Activated CD4-positive, alpha-beta T cell treated with anti-CD3 and anti-CD28 coated beads for 36 hours (primary cell): ENCODE results near the gene CCNY. TPM values are rescaled to one million over a fixed set of nuclear protein-coding genes. Genes with fewer than 3 reads are reported as not detected.

Experiments used
- ATAC-seq: fragments of 200-7000 bp; cut with Tn5 transposase; one replicate; pipeline ENCODE4 v1.10.0; 2021; ENCODE audit warnings: mild to moderate bottlenecking, moderate library complexity
- CTCF ChIA-PET: fragments of 350-600 bp; sonication (Branson Sonifier 250); formaldehyde crosslinking; loops from one replicate; lab custom pipeline; 2021; ENCODE audit warnings: antibody characterized with exemption; lab: Charles Lee
- POLR2A ChIA-PET: fragments of 350-600 bp; sonication (Branson Sonifier 250); formaldehyde crosslinking; loops from one replicate; lab custom pipeline; 2021; ENCODE audit warnings: antibody characterized with exemption, inconsistent platforms; lab: Charles Lee
- DNase-seq: peaks from one replicate; pipeline ENCODE4 v3.0.0-alpha.2; 2020
- H3K27ac Mint-ChIP-seq: one replicate; pipeline ENCODE4 v1.8.0; 2021; ENCODE audit warnings: mixed read lengths
- H3K27me3 Mint-ChIP-seq: one replicate; pipeline ENCODE4 v1.8.0; 2021; ENCODE audit warnings: mixed read lengths
- H3K36me3 Mint-ChIP-seq: one replicate; pipeline ENCODE4 v1.8.0; 2021; ENCODE audit warnings: low read depth, mixed read lengths
- H3K4me1 Mint-ChIP-seq: one replicate; pipeline ENCODE4 v1.8.0; 2021; ENCODE audit warnings: mixed read lengths
- H3K4me3 Mint-ChIP-seq: one replicate; pipeline ENCODE4 v1.8.0; 2021; ENCODE audit warnings: mild to moderate bottlenecking, moderate library complexity, mixed read lengths
- H3K9me3 Mint-ChIP-seq: one replicate; pipeline ENCODE4 v1.8.0; 2021; ENCODE audit warnings: low read depth, mixed read lengths
- intact Hi-C, 2 experiments: fragments of 100-400 bp; cut with DNase I in 1 of 2; cut with micrococcal nuclease in 1 of 2; formaldehyde crosslinking; loops; one replicate each; pipeline versions ENCODE4 v1.14.2 to v1.15.1; 2022 to 2024; cut with DNase I, micrococcal nuclease
- total RNA-seq, 2 experiments: library from RNA; stranded (reverse); gene quantifications; one replicate each; pipeline ENCODE4 v1.2.3, GENCODE V29; 2021

CCNY gene
- total RNA-seq, 2 experiments from 2014 or later: 49.4 to 54.0 TPM

- no peak for DNase-seq
- no peak for ATAC-seq
- Mint-ChIP-seq H3K9me3 (no peaks in the 10 kb centered on the region), H3K4me3 (no peak overlapping the region), H3K36me3 (peaks cover 26% of the 10 kb centered on the region), H3K27ac (peak overlapping the region; percentile 13), H3K27me3 (no peaks in the 10 kb centered on the region), H3K4me1 (no peaks in the 10 kb centered on the region)
- intact Hi-C loops: no loop called here
- POLR2A ChIA-PET: no interaction called here
- CTCF ChIA-PET: interaction anchor here (0.7 kb wide), 1 partner anchor 36 kb away, joined by 3 read pairs; no protein-coding TSS in a partner anchor
Measured at GRCh38 chr10:35565602-35566081, 229.3 kb downstream of the CCNY start.

GRCh38 chr10:35567951-35568350 lies 231.6 kb downstream of the CCNY start:
- intact Hi-C loops: no loop called here
- POLR2A ChIA-PET: no interaction called here

GRCh38 chr10:35568483-35569015 lies 232.2 kb downstream of the CCNY start:
- DNase-seq (no peak), ATAC-seq (no peak)
- POLR2A ChIA-PET: no interaction called here
- intact Hi-C loops: no loop called here
- Mint-ChIP-seq H3K9me3 (no peaks in the 10 kb centered on the region), H3K4me1 (no peaks in the 10 kb centered on the region), H3K27me3 (no peaks in the 10 kb centered on the region), H3K27ac (no peak overlapping the region), H3K4me3 (no peak overlapping the region), H3K36me3 (peaks cover 26% of the 10 kb centered on the region)
- CTCF ChIA-PET: interaction anchor here (0.7 kb wide), 1 partner anchor 292 kb away, joined by 3 read pairs; no protein-coding TSS in a partner anchor

More at GRCh38 chr10:35567951-35568350, 231.6 kb downstream of the CCNY start:
- Mint-ChIP-seq H3K27me3 (no peaks in the 10 kb centered on the region), H3K4me3 (no peak overlapping the region), H3K36me3 (peaks cover 23% of the 10 kb centered on the region), H3K4me1 (no peaks in the 10 kb centered on the region), H3K27ac (no peak overlapping the region), H3K9me3 (no peaks in the 10 kb centered on the region)
- no peak for ATAC-seq
- CTCF ChIA-PET: interaction anchor here (0.8 kb wide), 1 partner anchor 33 kb away, joined by 4 read pairs; no protein-coding TSS in a partner anchor
- DNase-seq: no peak

GRCh38 chr10:35569111-35569707 lies 232.9 kb downstream of the CCNY start:
- no peak for ATAC-seq
- no peaks in the 10 kb centered on the region for H3K4me1 Mint-ChIP-seq

GRCh38 chr10:35569836-35570235 lies 233.5 kb downstream of the CCNY start:
- no peaks in the 10 kb centered on the region for H3K9me3 Mint-ChIP-seq
- no peak overlapping the region for H3K4me3 Mint-ChIP-seq
- CTCF ChIA-PET: no interaction called here
- ATAC-seq: no peak
- H3K4me1 Mint-ChIP-seq: no peaks in the 10 kb centered on the region
- peaks cover 35% of the 10 kb centered on the region for H3K36me3 Mint-ChIP-seq
- no peaks in the 10 kb centered on the region for H3K27me3 Mint-ChIP-seq
- no peak overlapping the region for H3K27ac Mint-ChIP-seq
- no peak for DNase-seq
- intact Hi-C loops: no loop called here
- POLR2A ChIA-PET: no interaction called here

More at GRCh38 chr10:35569111-35569707, 232.9 kb downstream of the CCNY start:
- intact Hi-C loops: no loop called here
- Mint-ChIP-seq H3K36me3 (peaks cover 30% of the 10 kb centered on the region), H3K9me3 (no peaks in the 10 kb centered on the region), H3K27me3 (no peaks in the 10 kb centered on the region), H3K4me3 (no peak overlapping the region), H3K27ac (no peak overlapping the region)
- ChIA-PET POLR2A (no interaction called here), CTCF (interaction anchor here (0.7 kb wide), 1 partner anchor 292 kb away, joined by 3 read pairs; no protein-coding TSS in a partner anchor)
- no peak for DNase-seq

- peaks cover 37% of the 10 kb centered on the region for H3K36me3 Mint-ChIP-seq
- CTCF ChIA-PET: no interaction called here
- intact Hi-C loops: no loop called here
- H3K27me3 Mint-ChIP-seq: no peaks in the 10 kb centered on the region
- H3K9me3 Mint-ChIP-seq: no peaks in the 10 kb centered on the region
- no peak overlapping the region for H3K27ac Mint-ChIP-seq
- DNase-seq (no peak), ATAC-seq (no peak)
- no peaks in the 10 kb centered on the region for H3K4me1 Mint-ChIP-seq
- no peak overlapping the region for H3K4me3 Mint-ChIP-seq
- POLR2A ChIA-PET: no interaction called here
Measured at GRCh38 chr10:35570397-35570796, 234.1 kb downstream of the CCNY start.

- POLR2A ChIA-PET: no interaction called here
- peaks cover 33% of the 10 kb centered on the region for H3K36me3 Mint-ChIP-seq
- no peak overlapping the region for H3K4me3 Mint-ChIP-seq
- H3K4me1 Mint-ChIP-seq: no peaks in the 10 kb centered on the region
- H3K27ac Mint-ChIP-seq: no peak overlapping the region
- CTCF ChIA-PET: interaction anchor here (1.1 kb wide), 1 partner anchor 9 kb away, joined by 8 read pairs; no protein-coding TSS in a partner anchor
- ATAC-seq (no peak), DNase-seq (no peak)
- H3K27me3 Mint-ChIP-seq: no peaks in the 10 kb centered on the region
- H3K9me3 Mint-ChIP-seq: no peaks in the 10 kb centered on the region
- intact Hi-C loops: no loop called here
Measured at GRCh38 chr10:35572583-35572982, 236.3 kb downstream of the CCNY start.

GRCh38 chr10:35573796-35574195 lies 237.5 kb downstream of the CCNY start:
- Mint-ChIP-seq H3K9me3 (no peaks in the 10 kb centered on the region), H3K4me3 (no peak overlapping the region), H3K36me3 (peaks cover 28% of the 10 kb centered on the region), H3K27me3 (no peaks in the 10 kb centered on the region), H3K27ac (no peak overlapping the region), H3K4me1 (no peaks in the 10 kb centered on the region)
- ChIA-PET POLR2A (no interaction called here), CTCF (interaction anchor here (0.5 to 1.1 kb wide), 3 partner anchors 10 to 249 kb away, joined by 3 to 8 read pairs (median 3); no protein-coding TSS in a partner anchor)
- intact Hi-C loops: no loop called here
- DNase-seq: no peak
- no peak for ATAC-seq

- DNase-seq (no peak), ATAC-seq (no peak)
- ChIA-PET POLR2A (no interaction called here), CTCF (interaction anchor here (2.1 kb wide), 1 partner anchor 12 kb away, joined by 10 read pairs; no protein-coding TSS in a partner anchor)
- no peaks in the 10 kb centered on the region for H3K27me3 Mint-ChIP-seq
- intact Hi-C loops: no loop called here
- peaks cover 21% of the 10 kb centered on the region for H3K36me3 Mint-ChIP-seq
- peaks cover 3% of the 10 kb centered on the region for H3K9me3 Mint-ChIP-seq
- H3K4me1 Mint-ChIP-seq: no peaks in the 10 kb centered on the region
- no peak overlapping the region for H3K27ac Mint-ChIP-seq
- H3K4me3 Mint-ChIP-seq: no peak overlapping the region
Measured at GRCh38 chr10:35574924-35575352, 238.6 kb downstream of the CCNY start.

GRCh38 chr10:35575640-35576039 lies 239.3 kb downstream of the CCNY start:
- ChIA-PET POLR2A (no interaction called here), CTCF (interaction anchor here (2.1 kb wide), 1 partner anchor 12 kb away, joined by 10 read pairs; no protein-coding TSS in a partner anchor)
- intact Hi-C loops: no loop called here
- Mint-ChIP-seq H3K36me3 (peaks cover 21% of the 10 kb centered on the region), H3K4me3 (no peak overlapping the region), H3K27ac (no peak overlapping the region), H3K4me1 (no peaks in the 10 kb centered on the region), H3K9me3 (peaks cover 3% of the 10 kb centered on the region), H3K27me3 (no peaks in the 10 kb centered on the region)
- DNase-seq (no peak), ATAC-seq (no peak)

- intact Hi-C loops: no loop called here
- ChIA-PET CTCF (interaction anchor here (2.1 kb wide), 1 partner anchor 14 kb away, joined by 10 read pairs; no protein-coding TSS in a partner anchor), POLR2A (no interaction called here)
- ATAC-seq: no peak
- Mint-ChIP-seq H3K4me3 (no peak overlapping the region), H3K27ac (no peak overlapping the region), H3K9me3 (peaks cover 3% of the 10 kb centered on the region), H3K36me3 (peaks cover 21% of the 10 kb centered on the region), H3K27me3 (no peaks in the 10 kb centered on the region), H3K4me1 (no peaks in the 10 kb centered on the region)
- DNase-seq: no peak
Measured at GRCh38 chr10:35576730-35577129, 240.4 kb downstream of the CCNY start.
